GM23338 (cell line): Measurements from ENCODE around the gene LY6G6D. TPM values are rescaled to one million over a fixed set of nuclear protein-coding genes. Genes with fewer than 3 reads are reported as not detected.

Experiments used
- ATAC-seq: fragments of 200-7000 bp; cut with Tn5 transposase; 3 replicates; pipeline ENCODE4 v1.9.1; 2020
- DNase-seq: peaks from one replicate; pipeline ENCODE4 v3.0.0-alpha.2; 2015; ENCODE audit warnings: low spot score
- H2AFZ ChIP-seq: fragments of 200-600 bp; sonication (generic); 2 replicates; pipeline ENCODE4 v1.8.0; 2016; ENCODE audit warnings: antibody characterized with exemption, mild to moderate bottlenecking, moderate library complexity
- H3F3A ChIP-seq: fragments of 200-600 bp; sonication (generic); replicated peaks from 2 replicates; pipeline ENCODE4 v1.8.0; 2017; ENCODE audit warnings: antibody characterized with exemption, mixed run types, low read depth
- H3K27ac ChIP-seq: fragments of 200-600 bp; sonication (generic); 2 replicates; pipeline ENCODE4 v1.6.1; 2016; ENCODE audit warnings: low read depth
- H3K27me3 ChIP-seq: fragments of 200-600 bp; sonication (generic); 2 replicates; pipeline ENCODE4 v1.8.0; 2016; ENCODE audit warnings: mild to moderate bottlenecking, mixed run types, moderate library complexity; ENCODE audit not compliant: insufficient read depth
- H3K36me3 ChIP-seq: fragments of 200-600 bp; sonication (generic); 2 replicates; pipeline ENCODE4 v1.8.0; 2016; ENCODE audit warnings: mild to moderate bottlenecking; ENCODE audit not compliant: insufficient read depth
- H3K4me1 ChIP-seq: fragments of 200-600 bp; sonication (generic); 2 replicates; pipeline ENCODE4 v1.8.0; 2016; ENCODE audit warnings: mild to moderate bottlenecking, moderate library complexity; ENCODE audit not compliant: insufficient read depth
- H3K4me2 ChIP-seq: fragments of 200-600 bp; sonication (generic); 2 replicates; pipeline ENCODE4 v1.7.1; 2017; ENCODE audit warnings: mixed run types
- H3K4me3 ChIP-seq: fragments of 200-600 bp; sonication (generic); 2 replicates; pipeline ENCODE4 v1.6.1; 2016; ENCODE audit warnings: mixed run types
- H3K79me2 ChIP-seq: fragments of 200-600 bp; sonication (generic); replicated peaks from 2 replicates; pipeline ENCODE4 v1.8.0; 2017; ENCODE audit warnings: mild to moderate bottlenecking; ENCODE audit not compliant: insufficient read depth
- H3K9me2 ChIP-seq: fragments of 200-600 bp; sonication (generic); 2 replicates; pipeline ENCODE4 v1.8.0; 2017; ENCODE audit not compliant: insufficient read depth
- H4K20me1 ChIP-seq: fragments of 200-600 bp; sonication (generic); replicated peaks from 2 replicates; pipeline ENCODE4 v1.8.0; 2017; ENCODE audit warnings: mild to moderate bottlenecking; ENCODE audit not compliant: insufficient read depth
- H3K27ac Mint-ChIP-seq: 2 replicates; pipeline ENCODE4 v1.8.0; 2020; ENCODE audit warnings: inconsistent platforms, mild to moderate bottlenecking, moderate library complexity, mixed read lengths
- H3K27me3 Mint-ChIP-seq: 3 replicates; pipeline ENCODE4 v1.8.0; 2022; ENCODE audit warnings: low read depth, mild to moderate bottlenecking, moderate library complexity, mixed read lengths, inconsistent platforms; ENCODE audit not compliant: insufficient read depth, poor library complexity
- H3K36me3 Mint-ChIP-seq: 3 replicates; pipeline ENCODE4 v1.8.0; 2021; ENCODE audit warnings: low read depth, mild to moderate bottlenecking, inconsistent platforms, moderate library complexity, mixed read lengths
- H3K4me1 Mint-ChIP-seq: 3 replicates; pipeline ENCODE4 v1.8.0; 2020; ENCODE audit warnings: mild to moderate bottlenecking, inconsistent platforms, mixed read lengths
- H3K4me3 Mint-ChIP-seq: 3 replicates; pipeline ENCODE4 v1.8.0; 2021; ENCODE audit warnings: moderate library complexity, mild to moderate bottlenecking, inconsistent platforms, mixed read lengths
- H3K9me3 Mint-ChIP-seq: 3 replicates; pipeline ENCODE4 v1.8.0; 2020; ENCODE audit warnings: moderate library complexity, mild to moderate bottlenecking, inconsistent platforms, mixed read lengths
- CREB1 ChIP-seq: fragments of 250-450 bp; sonication (Bioruptor Pico); IDR thresholded peaks from 2 replicates; pipeline ENCODE4 v1.5.0; 2020; ENCODE audit warnings: low read depth, mild to moderate bottlenecking, moderate library complexity
- CTCF ChIP-seq, 2 experiments: fragments of 200-600 bp in 1 of 2; sonication (generic) in 1 of 2; conservative IDR thresholded peaks; 2 replicates each; pipeline versions ENCODE4 v1.5.1 to v1.6.1; 2016 to 2017; ENCODE audit warnings: antibody characterized with exemption in 2 of 2, low read depth in 2 of 2, mild to moderate bottlenecking in 2 of 2, moderate library complexity in 1 of 2
- ETS1 ChIP-seq: IDR thresholded peaks from 2 replicates; pipeline ENCODE4 v1.6.1; 2016; ENCODE audit warnings: antibody characterized with exemption
- EZH2 ChIP-seq: fragments of 200-600 bp; sonication (generic); IDR thresholded peaks from one replicate; pipeline ENCODE4 v1.8.0; 2017; ENCODE audit warnings: antibody characterized with exemption, mild to moderate bottlenecking, low read depth; ENCODE audit not compliant: unreplicated experiment
- NANOG ChIP-seq: IDR thresholded peaks from 2 replicates; pipeline ENCODE4 v1.6.1; 2016; ENCODE audit warnings: antibody characterized with exemption, borderline replicate concordance
- POLR2AphosphoS5 ChIP-seq: IDR thresholded peaks from 2 replicates; pipeline ENCODE4 v1.6.1; 2016; ENCODE audit warnings: antibody characterized with exemption, low read depth
- REST ChIP-seq: IDR thresholded peaks from one replicate; pipeline ENCODE4 v1.6.1; 2018; ENCODE audit warnings: antibody characterized with exemption; ENCODE audit not compliant: unreplicated experiment
- ZNF331 ChIP-seq: fragments of 250-450 bp; sonication (Bioruptor Pico); IDR thresholded peaks from 2 replicates; pipeline ENCODE4 v1.5.0; 2020; ENCODE audit warnings: low read depth, mild to moderate bottlenecking, moderate library complexity
- polyA plus RNA-seq: library from polyadenylated mRNA; unstranded; fragments of >200 nt; fragmentation: Nextera tagmentation; extraction: Ambion mirVana; gene quantifications from 2 replicates; pipeline ENCODE4 v1.2.1, GENCODE V29; 2016
- total RNA-seq: library from RNA; depleted of rRNA; stranded (reverse); fragments of >200 nt; shearing (Covaris generic); gene quantifications from 2 replicates; pipeline ENCODE4 v1.2.3, GENCODE V29; 2014

The LY6G6D gene
- total and polyA plus RNA-seq, 2 experiments from 2014 or later: not detected

GRCh38 chr6:31711233-31711632 lies 3.9 kb upstream of the LY6G6D start (continued):
- TF ChIP-seq ETS1 (no peak), ZNF331 (CRISPR knock-in tag) (no peak), POLR2AphosphoS5 (no peak)

DNA sequence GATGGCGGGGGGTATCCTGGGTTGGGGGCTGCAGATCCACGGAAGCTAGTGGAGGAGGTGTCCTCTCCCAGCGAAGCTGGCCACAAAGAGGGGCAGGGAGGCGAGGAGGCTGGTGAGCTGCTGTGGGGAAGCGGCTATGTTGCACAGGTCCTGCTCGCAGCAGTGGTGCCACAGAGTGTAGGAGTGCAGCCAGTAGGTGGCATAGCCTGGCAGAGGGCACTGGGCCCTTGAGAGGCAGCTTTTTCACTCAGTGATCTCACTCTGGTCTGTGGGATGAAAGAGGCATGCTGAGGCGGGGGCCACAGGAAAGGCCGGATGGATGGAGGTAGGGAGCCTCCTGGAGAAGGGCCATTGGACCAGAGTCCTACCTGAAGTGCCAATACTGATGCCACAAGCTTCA lies 2.9 kb upstream of the LY6G6D start:
- Mint-ChIP-seq H3K27ac (no peak overlapping the region), H3K9me3 (no peaks in the 10 kb centered on the region), H3K36me3 (no peaks in the 10 kb centered on the region), H3K27me3 (peaks cover 18% of the 10 kb centered on the region), H3K4me1 (peaks cover 26% of the 10 kb centered on the region), H3K4me3 (no peak overlapping the region)
- Histone ChIP-seq H4K20me1 (no peaks in the 10 kb centered on the region), H2AFZ (no peak overlapping the region), H3K79me2 (no peaks in the 10 kb centered on the region), H3F3A (no peaks in the 10 kb centered on the region), H3K4me3 (no peak overlapping the region), H3K27me3 (no peaks in the 10 kb centered on the region), H3K36me3 (no peaks in the 10 kb centered on the region), H3K9me2 (no peaks in the 10 kb centered on the region), H3K27ac (no peak overlapping the region), H3K4me1 (peaks cover 20% of the 10 kb centered on the region), H3K4me2 (no peak overlapping the region)
- ATAC-seq: no peak
- no peak for TF ChIP-seq EZH2
- TF ChIP-seq CTCF (conservative IDR thresholded peaks at IDR 0.05; ENCODE audit: low read depth in 2 of 2): 0 out of 4 replicates have a peak, but pooled peaks of 1 of the 2 experiments have one; percentile 18
- no peak for DNase-seq

- Histone ChIP-seq H3K27me3 (no peaks in the 10 kb centered on the region), H4K20me1 (no peaks in the 10 kb centered on the region), H2AFZ (peak overlapping the region; percentile 100), H3K4me3 (peak overlapping the region; percentile 14; the same call in 1 of the 2 replicates), H3K79me2 (no peaks in the 10 kb centered on the region), H3K36me3 (no peaks in the 10 kb centered on the region), H3K4me2 (peak overlapping the region; percentile 71), H3K9me2 (no peaks in the 10 kb centered on the region), H3K4me1 (peaks cover 29% of the 10 kb centered on the region), H3F3A (no peaks in the 10 kb centered on the region), H3K27ac (no peak overlapping the region)
- H3K4me1 Mint-ChIP-seq: peaks cover 38% of the 10 kb centered on the region
- no peak overlapping the region for H3K27ac Mint-ChIP-seq
- no peak overlapping the region; the same call in 2 of the 3 replicates for H3K4me3 Mint-ChIP-seq
- TF ChIP-seq REST: no peak
- TF ChIP-seq CREB1: no peak
- no peak for TF ChIP-seq NANOG
- no peak for TF ChIP-seq CTCF (conservative IDR thresholded peaks at IDR 0.05; ENCODE audit: low read depth in 2 of 2)
- no peak for TF ChIP-seq POLR2AphosphoS5
- peaks cover 14% of the 10 kb centered on the region for H3K27me3 Mint-ChIP-seq
- ATAC-seq (no peak), DNase-seq (no peak)
- H3K36me3 Mint-ChIP-seq: no peaks in the 10 kb centered on the region; the same call in 2 of the 3 replicates
- H3K9me3 Mint-ChIP-seq: no peaks in the 10 kb centered on the region
Observed at GRCh38 chr6:31713465-31713864, 1.7 kb upstream of the LY6G6D start.
